ENCODE measurements around the gene TOR1B. TPM values are rescaled to one million over a fixed set of nuclear protein-coding genes. Genes with fewer than 3 reads are reported as not detected.

Gene TOR1B
- total and polyA plus RNA-seq, 5 experiments from 2014 or later = 12.3 to 27.8 (median 20.2) TPM

- POLR2A ChIA-PET = interaction anchor here (1.0 to 12.9 kb wide), 10 partner anchors 12 to 251 kb away, joined by 3 to 166 read pairs (median 7); partner anchors contain the start of gene TOR1A
- ATAC-seq = no peak
- Mint-ChIP-seq H3K27me3 (no peaks in the 10 kb centered on the region), H3K9me3 (no peaks in the 10 kb centered on the region), H3K4me1 (peaks cover 33 to 79% (median 73%) of the 10 kb centered on the region in 4 donors), H3K27ac (peak overlapping the region; percentile 89 to 99 (median 96)), H3K4me3 (peak overlapping the region; percentile 91 to 98 (median 95)), H3K36me3 (peaks cover 0 to 46% (median 7%) of the 10 kb centered on the region in 3 donors)
- peak; percentile 20 to 71 (median 36) for DNase-seq
Measured at GRCh38 chr9:129836311-129837007, 33.5 kb downstream of the TOR1B start.

DNA sequence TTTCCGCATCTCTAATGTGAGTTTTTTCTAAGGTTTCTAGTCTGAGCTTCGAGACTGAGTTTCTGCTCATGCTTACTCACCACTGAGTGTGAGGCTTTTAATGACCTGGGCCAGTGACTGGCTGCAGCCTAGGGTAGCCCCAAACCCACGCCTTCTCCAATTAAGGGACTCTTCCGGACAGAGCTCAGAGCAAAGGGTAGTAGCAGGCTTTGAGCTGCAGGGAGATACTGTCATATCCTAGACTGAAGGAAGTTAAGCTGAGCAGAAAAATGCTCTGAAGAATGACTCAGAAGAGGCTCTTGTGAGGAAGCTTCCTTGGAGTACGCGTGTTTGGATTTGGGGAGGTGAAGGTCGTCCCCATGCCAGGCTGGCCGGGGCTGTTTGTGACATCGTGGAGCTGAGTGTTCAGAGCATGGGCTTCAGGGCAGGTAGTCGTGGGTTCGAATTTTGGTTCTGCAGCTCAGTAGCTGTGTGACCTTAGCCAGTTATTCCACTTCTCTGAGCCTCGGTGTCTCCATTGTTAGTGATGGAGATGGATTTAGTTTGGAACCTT lies 35.8 kb downstream of the TOR1B start:
- Mint-ChIP-seq H3K27ac (peak overlapping the region; percentile 81 to 99 (median 93)), H3K4me1 (peaks cover 30 to 78% (median 73%) of the 10 kb centered on the region in 4 donors), H3K9me3 (no peaks in the 10 kb centered on the region), H3K4me3 (peak overlapping the region; percentile 58 to 96 (median 82)), H3K36me3 (peaks cover 0 to 42% (median 0%) of the 10 kb centered on the region in 3 donors), H3K27me3 (no peaks in the 10 kb centered on the region)
- POLR2A ChIA-PET = interaction anchor here (0.6 to 12.9 kb wide), 4 partner anchors 12 to 287 kb away, joined by 3 to 166 read pairs (median 72); no protein-coding TSS in a partner anchor
- DNase-seq = no peak
- no peak for ATAC-seq

DNA sequence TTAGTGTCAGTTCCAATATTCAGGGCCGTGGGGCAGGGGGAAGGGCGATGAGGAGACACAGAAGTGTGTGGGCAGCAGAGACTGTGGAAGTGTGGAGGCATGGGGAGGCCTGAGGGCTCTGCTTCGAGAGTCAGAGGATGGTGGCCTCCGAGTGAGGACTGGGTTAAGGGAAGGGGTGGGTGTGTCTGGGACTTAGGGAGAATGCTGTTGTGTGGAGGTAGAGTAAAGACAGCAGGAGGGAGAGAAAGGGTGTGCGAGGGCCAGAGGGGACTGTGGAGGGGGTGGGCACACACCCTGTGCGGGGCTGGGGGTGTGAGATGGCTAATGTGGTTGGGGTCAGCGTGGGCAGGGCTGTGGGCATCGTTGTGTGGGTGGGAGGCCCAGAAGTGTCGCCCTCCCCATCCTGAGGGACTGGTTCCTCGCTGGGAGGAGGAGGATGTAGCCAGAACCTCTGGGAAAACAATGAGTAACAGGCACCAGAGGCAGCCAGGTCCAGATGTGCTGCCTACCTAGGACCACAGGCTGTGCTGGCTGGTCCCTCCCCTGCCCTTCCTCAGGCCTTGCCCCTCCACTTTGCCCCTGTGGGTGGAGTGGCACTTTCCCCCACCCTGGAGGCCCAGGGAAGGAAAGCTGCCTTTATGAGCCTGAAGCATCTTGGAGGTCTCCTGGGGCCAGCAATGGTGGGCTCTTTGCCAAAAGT lies 36.5 kb downstream of the TOR1B start:
- Mint-ChIP-seq H3K4me3 (peak overlapping the region; percentile 50 to 96 (median 82)), H3K4me1 (peaks cover 26 to 73% (median 67%) of the 10 kb centered on the region in 4 donors), H3K36me3 (peaks cover 0 to 41% (median 0%) of the 10 kb centered on the region in 3 donors), H3K9me3 (no peaks in the 10 kb centered on the region), H3K27ac (peak overlapping the region; percentile 81 to 99 (median 93)), H3K27me3 (no peaks in the 10 kb centered on the region)
- ATAC-seq (no peak), DNase-seq (no peak)
- POLR2A ChIA-PET = interaction anchor here (0.6 to 12.9 kb wide), 4 partner anchors 9 to 287 kb away, joined by 3 to 166 read pairs (median 73); no protein-coding TSS in a partner anchor

- Mint-ChIP-seq H3K27ac (peak overlapping the region; percentile 19 to 96 (median 86)), H3K36me3 (peaks cover 0 to 38% (median 0%) of the 10 kb centered on the region in 3 donors), H3K4me3 (peak overlapping the region; percentile 32 to 96 (median 61)), H3K9me3 (no peaks in the 10 kb centered on the region), H3K4me1 (peaks cover 24 to 74% (median 63%) of the 10 kb centered on the region in 4 donors), H3K27me3 (no peaks in the 10 kb centered on the region)
- DNase-seq (peak in 2 of 10 donors; percentile 27 to 30), ATAC-seq (no peak)
- POLR2A ChIA-PET = interaction anchor here (0.8 to 12.9 kb wide), 3 partner anchors 9 to 47 kb away, joined by 4 to 166 read pairs (median 142); no protein-coding TSS in a partner anchor
Measured at GRCh38 chr9:129840034-129840433, 37.0 kb downstream of the TOR1B start.

DNA sequence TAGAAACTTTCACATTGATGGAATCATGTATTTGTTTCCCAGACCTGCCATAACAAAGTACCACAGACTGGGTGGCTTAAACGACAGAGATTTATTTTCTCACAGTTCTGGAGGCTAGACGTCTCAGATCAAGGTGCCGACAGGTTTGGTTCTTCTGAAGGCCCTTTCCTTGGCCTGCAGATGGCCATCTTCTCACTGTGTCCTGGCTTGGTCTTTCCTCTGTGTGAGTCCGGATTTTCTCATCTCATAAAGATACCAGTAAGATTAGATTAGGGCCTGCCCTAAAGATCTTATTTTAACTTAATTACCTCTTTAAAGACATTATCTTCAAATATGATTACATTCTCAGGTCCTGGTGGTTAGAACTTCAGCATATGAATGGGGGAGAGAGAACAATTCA lies 38.1 kb downstream of the TOR1B start:
- no peak for DNase-seq
- Mint-ChIP-seq H3K4me1 (peaks cover 26 to 82% (median 65%) of the 10 kb centered on the region in 4 donors), H3K36me3 (peaks cover 0 to 39% (median 0%) of the 10 kb centered on the region in 3 donors)

GRCh38 chr9:129845373-129845772 lies 42.4 kb downstream of the TOR1B start:
- Mint-ChIP-seq H3K27ac (peak overlapping the region; percentile 59 to 92 (median 86)), H3K4me1 (peaks cover 11 to 71% (median 33%) of the 10 kb centered on the region in 4 donors), H3K36me3 (peaks cover 0 to 48% (median 8%) of the 10 kb centered on the region in 3 donors), H3K27me3 (no peaks in the 10 kb centered on the region), H3K4me3 (peak overlapping the region in 7 of 10 donors; percentile 8 to 59 (median 36)), H3K9me3 (no peaks in the 10 kb centered on the region)
- POLR2A ChIA-PET = interaction anchor here (1.4 to 2.4 kb wide), 2 partner anchors 7 to 18 kb away, joined by 4 to 5 read pairs; no protein-coding TSS in a partner anchor
- DNase-seq (no peak), ATAC-seq (peak in 1 of 2 donors; percentile 41)

More for the DNA sequence above, 38.1 kb downstream of the TOR1B start:
- Mint-ChIP-seq H3K27ac (peak overlapping the region; percentile 22 to 96 (median 85)), H3K9me3 (no peaks in the 10 kb centered on the region), H3K27me3 (no peaks in the 10 kb centered on the region), H3K4me3 (peak overlapping the region in 8 of 10 donors; percentile 13 to 96 (median 27))
- ATAC-seq = no peak
- POLR2A ChIA-PET = interaction anchor here (8.3 to 12.9 kb wide), 2 partner anchors 26 to 46 kb away, joined by 142 to 166 read pairs; no protein-coding TSS in a partner anchor

- no peaks in the 10 kb centered on the region for H3K9me3 Mint-ChIP-seq
- no peak for DNase-seq
- no peaks in the 10 kb centered on the region for H3K27me3 Mint-ChIP-seq
- H3K36me3 Mint-ChIP-seq = peaks cover 0 to 57% (median 30%) of the 10 kb centered on the region in 3 donors
- H3K27ac Mint-ChIP-seq = peak overlapping the region in 3 of 10 donors; percentile 24 to 56 (median 43)
- H3K4me3 Mint-ChIP-seq = no peak overlapping the region
- no peak for ATAC-seq
- POLR2A ChIA-PET = interaction anchor here (1.0 to 2.7 kb wide), 5 partner anchors 9 to 17 kb away, joined by 3 to 15 read pairs (median 3); partner anchors contain the start of genes C9orf78 and USP20
- peaks cover 16 to 76% (median 34%) of the 10 kb centered on the region in 4 donors for H3K4me1 Mint-ChIP-seq
Measured at GRCh38 chr9:129848712-129849441, 45.9 kb downstream of the TOR1B start.

GRCh38 chr9:129849901-129850300 lies 46.9 kb downstream of the TOR1B start:
- Mint-ChIP-seq H3K36me3 (peaks cover 3 to 60% (median 36%) of the 10 kb centered on the region in 3 donors), H3K4me1 (peaks cover 23 to 82% (median 43%) of the 10 kb centered on the region in 4 donors), H3K27ac (peak overlapping the region in 6 of 10 donors; percentile 6 to 83 (median 56)), H3K27me3 (no peaks in the 10 kb centered on the region), H3K4me3 (peak overlapping the region in 3 of 10 donors; percentile 27 to 36 (median 35)), H3K9me3 (no peaks in the 10 kb centered on the region)
- ATAC-seq = no peak
- POLR2A ChIA-PET = interaction anchor here (1.0 to 2.7 kb wide), 4 partner anchors 12 to 16 kb away, joined by 3 to 15 read pairs (median 3); partner anchors contain the start of genes C9orf78 and USP20
- DNase-seq = no peak

DNA sequence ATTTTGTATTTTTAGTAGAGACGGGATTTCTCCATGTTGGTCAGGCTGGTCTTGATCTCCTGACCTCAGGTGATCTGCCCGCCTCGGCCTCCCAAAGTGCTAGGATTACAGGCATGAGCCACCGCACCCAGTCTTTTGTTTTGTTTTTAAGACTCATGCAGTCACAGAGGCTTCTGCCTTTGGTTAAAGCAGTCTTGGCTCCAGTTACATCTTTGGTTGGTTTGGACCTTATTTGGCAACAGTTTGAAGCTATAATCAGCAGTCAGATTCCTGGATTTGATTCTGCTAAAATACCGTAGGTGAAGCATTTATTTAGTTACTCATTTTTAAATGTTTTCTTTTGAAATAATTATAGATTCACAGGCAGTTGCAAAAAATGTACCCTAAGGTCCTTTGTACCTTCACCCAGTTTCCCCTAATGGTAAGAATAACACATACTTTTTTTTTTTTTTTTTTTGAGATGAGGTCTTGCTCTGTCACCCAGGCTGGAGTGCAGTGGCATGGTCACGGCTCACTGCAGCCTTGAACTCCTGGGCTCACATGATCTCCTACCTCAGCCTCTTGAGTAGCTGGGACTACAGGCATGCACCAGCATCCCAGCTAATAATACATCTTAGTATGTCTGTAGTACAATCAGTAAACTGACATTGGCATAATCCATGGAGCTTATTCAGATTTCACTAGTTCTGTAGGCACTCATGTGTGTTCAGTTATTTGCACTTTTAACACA lies 48.0 kb downstream of the TOR1B start:
- Mint-ChIP-seq H3K27ac (peak overlapping the region in 6 of 10 donors; percentile 21 to 89 (median 62)), H3K27me3 (no peaks in the 10 kb centered on the region), H3K4me1 (peaks cover 20 to 83% (median 45%) of the 10 kb centered on the region in 4 donors), H3K4me3 (no peak overlapping the region), H3K9me3 (no peaks in the 10 kb centered on the region), H3K36me3 (peaks cover 3 to 67% (median 41%) of the 10 kb centered on the region in 3 donors)
- POLR2A ChIA-PET = interaction anchor here (0.7 to 2.7 kb wide), 6 partner anchors 12 to 251 kb away, joined by 3 to 15 read pairs (median 6); partner anchors contain the start of genes C9orf78 and USP20
- DNase-seq = no peak
- peak in 1 of 2 donors; percentile 19 for ATAC-seq

DNA sequence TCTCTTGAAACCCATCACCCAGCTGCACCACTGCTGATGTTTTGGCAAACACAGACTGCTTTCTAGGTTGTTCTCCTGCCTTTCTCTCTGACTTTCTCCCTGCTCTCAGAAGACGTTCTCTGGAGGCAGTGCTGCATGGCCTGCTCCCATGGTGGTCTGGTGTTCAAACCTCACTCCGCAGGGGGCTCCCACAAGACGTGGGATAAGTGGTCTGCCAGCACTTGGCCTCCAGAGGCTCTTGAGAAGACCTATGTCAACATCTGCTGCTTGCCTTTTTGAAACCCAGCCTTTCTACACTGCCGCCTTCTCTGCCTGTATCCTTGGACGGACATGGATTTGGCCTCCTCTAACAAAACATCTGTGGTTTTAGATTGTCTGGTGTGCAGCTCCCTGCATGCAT lies 48.8 kb downstream of the TOR1B start:
- Mint-ChIP-seq H3K27me3 (no peaks in the 10 kb centered on the region), H3K36me3 (peaks cover 3 to 72% (median 43%) of the 10 kb centered on the region in 3 donors), H3K4me3 (peak overlapping the region in 1 of 10 donors; percentile 57), H3K27ac (peak overlapping the region in 8 of 10 donors; percentile 17 to 89 (median 60)), H3K4me1 (peaks cover 22 to 88% (median 47%) of the 10 kb centered on the region in 4 donors), H3K9me3 (no peaks in the 10 kb centered on the region)
- ATAC-seq (no peak), DNase-seq (no peak)
- POLR2A ChIA-PET = interaction anchor here (1.1 to 1.8 kb wide), 3 partner anchors 11 to 15 kb away, joined by 4 to 8 read pairs (median 7); no protein-coding TSS in a partner anchor

Measured in naive thymus-derived CD8-positive, alpha-beta T cell (primary cell).